HepG2 (cell line): Measurements from ENCODE around the gene C16orf89. TPM values are rescaled to one million over a fixed set of nuclear protein-coding genes. Genes with fewer than 3 reads are reported as not detected.

Source experiments
- ATAC-seq: fragments of 200-7000 bp; cut with Tn5 transposase; 3 replicates; pipeline ENCODE4 v1.9.1; 2020; ENCODE audit warnings: mild to moderate bottlenecking, moderate library complexity
- BruUV-seq: library from RNA; stranded (reverse); fragments of 400-500 nt; replicated peaks from 2 replicates; lab custom pipeline; 2021; lab: Mats Ljungman, UMichigan
- CTCF ChIA-PET: fragments of 300-600 bp; formaldehyde crosslinking; extraction: SDS; loops from one replicate; lab custom pipeline; 2021; ENCODE audit warnings: low total read pairs, inconsistent platforms, low intra/inter-chr PET ratio; lab: Yijun Ruan, JAX
- POLR2A ChIA-PET: fragments of 350-600 bp; sonication (Branson Sonifier 250); formaldehyde crosslinking; loops from one replicate; lab custom pipeline; 2020; ENCODE audit warnings: antibody characterized with exemption, inconsistent platforms; lab: Yijun Ruan, JAX
- DNase-seq: peaks from one replicate; pipeline ENCODE4 v3.0.0-alpha.2; 2015; ENCODE audit warnings: low spot score
- FAIRE-seq: peaks from 3 replicates; lab custom pipeline; 2011; peaks lifted over from hg19 to GRCh38; lab: Jason Lieb, UNC
- H2AFZ ChIP-seq: one replicate; pipeline ENCODE4 v1.6.1; 2011; ENCODE audit warnings: low read length, inconsistent platforms
- H3K27ac ChIP-seq: fragments of 300-600 bp; 3 replicates; pipeline ENCODE4 v1.8.0; 2011; ENCODE audit warnings: mixed run types, mild to moderate bottlenecking, mixed read lengths, low read length, inconsistent platforms; ENCODE audit not compliant: insufficient read depth; ENCODE audit errors: extremely low read length
- H3K27me3 ChIP-seq, 2 experiments: fragments of 200-600 bp in 1 of 2; 2 replicates in 1 of 2; 3 replicates in 1 of 2; pipeline versions ENCODE4 v1.6.0 to v1.8.0; 2011; ENCODE audit warnings: low read length in 2 of 2, mild to moderate bottlenecking in 2 of 2, moderate library complexity in 2 of 2, inconsistent platforms in 1 of 2; ENCODE audit not compliant: insufficient read depth in 2 of 2, control insufficient read depth in 1 of 2
- H3K36me3 ChIP-seq, 2 experiments: fragments of 200-600 bp in 1 of 2; replicated peaks in 1 of 2; 2 replicates in 1 of 2; 3 replicates in 1 of 2; pipeline versions ENCODE4 v1.5.1 to v1.8.0; 2011; ENCODE audit warnings: low read length in 2 of 2, inconsistent platforms in 1 of 2; ENCODE audit not compliant: insufficient read depth in 2 of 2, control insufficient read depth in 1 of 2
- H3K4me1 ChIP-seq: 2 replicates; pipeline ENCODE4 v1.5.1; 2012; ENCODE audit warnings: low read length, inconsistent platforms; ENCODE audit not compliant: insufficient read depth
- H3K4me2 ChIP-seq: 2 replicates; pipeline ENCODE4 v1.6.0; 2011; ENCODE audit warnings: low read depth, low read length, inconsistent platforms
- H3K4me3 ChIP-seq, 3 experiments: fragments of 200-600 bp in 1 of 3; sonication (generic), shearing (Covaris generic) in 1 of 3; replicated peaks in 1 of 3; 2 replicates each; pipeline ENCODE4 v1.5.1; 2011 to 2016; ENCODE audit warnings: low read length in 3 of 3, inconsistent platforms in 2 of 3, low read depth in 2 of 3, mild to moderate bottlenecking in 2 of 3, control low read depth in 1 of 3, mixed read lengths in 1 of 3; ENCODE audit not compliant: insufficient read depth in 1 of 3
- H3K79me2 ChIP-seq: one replicate; pipeline ENCODE4 v1.6.1; 2011; ENCODE audit warnings: low read length, inconsistent platforms; ENCODE audit not compliant: insufficient read depth
- H3K9ac ChIP-seq: 2 replicates; pipeline ENCODE4 v1.6.0; 2011; ENCODE audit warnings: mild to moderate bottlenecking, low read depth, low read length, inconsistent platforms; ENCODE audit not compliant: insufficient read depth
- H3K9me3 ChIP-seq: 2 replicates; pipeline ENCODE4 v1.5.1; 2012; ENCODE audit warnings: mild to moderate bottlenecking, low read length
- H4K20me1 ChIP-seq: 2 replicates; pipeline ENCODE4 v1.6.0; 2011; ENCODE audit warnings: inconsistent platforms, mild to moderate bottlenecking, low read length, moderate library complexity; ENCODE audit not compliant: insufficient read depth
- MNT ChIP-seq: fragments of 450-650 bp; IDR thresholded peaks from 2 replicates; pipeline ENCODE4 v1.6.1; 2016
- NFIB ChIP-seq: sonication (generic); formaldehyde crosslinking; IDR thresholded peaks from 2 replicates; pipeline ENCODE4 v1.9.0; 2021; ENCODE audit warnings: missing genetic modification reagents, mild to moderate bottlenecking, borderline replicate concordance
- RFX1 ChIP-seq: fragments of 450-650 bp; IDR thresholded peaks from 2 replicates; pipeline ENCODE4 v1.6.1; 2017
- ZNF687 ChIP-seq: sonication (generic); formaldehyde crosslinking; IDR thresholded peaks from 2 replicates; pipeline ENCODE4 v1.5.1; 2020; ENCODE audit warnings: mild to moderate bottlenecking, missing genetic modification reagents, moderate library complexity
- WGBS: methylation state at CpG from one replicate; pipeline ENCODE4 v1.1.6; 2017; ENCODE audit warnings: low lambda C conversion rate; 5-methylcytosine and 5-hydroxymethylcytosine counted together
- in situ Hi-C: cut with HindIII; loops from 2 replicates; pipeline ENCODE4 v1.10.0; 2017; ENCODE audit warnings: low pct_unique_long_range_greater_than_20kb; ENCODE audit not compliant: extremely low pct_ligation_motif_present
- intact Hi-C: fragments of 100-400 bp; cut with micrococcal nuclease; formaldehyde crosslinking; loops from one replicate; pipeline ENCODE4 v1.10.0; 2022; ENCODE audit not compliant: unreplicated experiment
- polyA plus RNA-seq, 8 experiments: library from polyadenylated mRNA; depleted of rRNA in 3 of 8; stranded (reverse) in 7 of 8; unstranded in 1 of 8; fragments of >200 nt; fragmentation: Illumina TruSeq in 4 of 8; extraction: Trizol in 4 of 8; gene quantifications; 2 replicates each; pipeline versions ENCODE4 v1.2.1 to v1.2.3, GENCODE V29; 2011 to 2016; ENCODE audit warnings: low read depth in 4 of 8, missing spikeins in 1 of 8, mixed read lengths in 1 of 8; ENCODE audit not compliant: insufficient read depth in 1 of 8
- total RNA-seq, 5 experiments: library from RNA; depleted of rRNA; stranded (reverse); fragments of >200 nt; fragmentation: Illumina TruSeq; extraction: Trizol; gene quantifications; 2 replicates each; pipeline ENCODE4 v1.2.3, GENCODE V29; 2016; ENCODE audit warnings: low read depth in 1 of 5

The C16orf89 gene
- total and polyA plus RNA-seq, 2 of the 13 experiments (the other 11 are each of a cell fraction or from before 2014, with no cell fraction given) = 1.9 to 3.4 TPM

- in situ Hi-C loops (no loop called here), intact Hi-C loops (no loop called here)
- Histone ChIP-seq H3K27ac (no peak overlapping the region), H3K36me3 (no peaks in the 10 kb centered on the region), H3K4me1 (no peaks in the 10 kb centered on the region), H2AFZ (no peak overlapping the region), H4K20me1 (no peaks in the 10 kb centered on the region), H3K4me2 (no peak overlapping the region), H3K9ac (no peak overlapping the region), H3K79me2 (no peaks in the 10 kb centered on the region), H3K9me3 (no peaks in the 10 kb centered on the region), H3K27me3 (peaks cover 4 to 42% of the 10 kb centered on the region in 2 experiments), H3K4me3 (no peak overlapping the region)
- TF ChIP-seq RFX1 (no peak), MNT (peak; percentile 97), ZNF687 (CRISPR knock-in tag) (no peak), NFIB (no peak)
- ATAC-seq (no peak), FAIRE-seq (no peak), DNase-seq (no peak)
- BruUV-seq = no TSS peak
- CTCF ChIA-PET = no interaction called here
- POLR2A ChIA-PET = interaction anchor here (0.8 kb wide), 1 partner anchor 60 kb away, joined by 3 read pairs; the partner anchor contains the start of gene SEC14L5
- 48% methylated on average over 5 of the region's 5 CpGs for WGBS
Measured at GRCh38 chr16:5017678-5017969, 48.1 kb downstream of the C16orf89 start.
